HFFc6 (cell line): ENCODE data around the gene GRM5. TPM values are rescaled to one million over a fixed set of nuclear protein-coding genes. Genes with fewer than 3 reads are reported as not detected.

Experiments
- DNase-seq: peaks from one replicate; pipeline ENCODE4 v3.0.0-alpha.2; 2018
- H3K27ac Mint-ChIP-seq: 2 replicates; pipeline ENCODE4 v1.8.0; 2020; ENCODE audit warnings: mild to moderate bottlenecking, mixed read lengths
- H3K27me3 Mint-ChIP-seq: 2 replicates; pipeline ENCODE4 v1.8.0; 2021; ENCODE audit warnings: mild to moderate bottlenecking, moderate library complexity, mixed read lengths; ENCODE audit not compliant: insufficient read depth
- H3K36me3 Mint-ChIP-seq: 2 replicates; pipeline ENCODE4 v1.8.0; 2021; ENCODE audit warnings: low read depth, mixed read lengths
- H3K4me1 Mint-ChIP-seq: 2 replicates; pipeline ENCODE4 v1.8.0; 2020; ENCODE audit warnings: low read depth, mixed read lengths
- H3K4me3 Mint-ChIP-seq: 2 replicates; pipeline ENCODE4 v1.8.0; 2020; ENCODE audit warnings: mild to moderate bottlenecking, moderate library complexity, mixed read lengths
- H3K9me3 Mint-ChIP-seq: 2 replicates; pipeline ENCODE4 v1.8.0; 2020; ENCODE audit warnings: mild to moderate bottlenecking, mixed read lengths
- total RNA-seq, 6 experiments: library from RNA; stranded (reverse); fragmentation: NEBNext Ultra II Directional; extraction: Animal tissue kit (Norgen Biotek cat#: 25700); gene quantifications; 2 replicates in 1 of 6; 3 replicates in 5 of 6; pipeline ENCODE4 v1.2.3, GENCODE V29; 2021
- TF ChIP-seq, protein P1 (sequence below): fragments of 200-600 bp; sonication (generic); IDR thresholded peaks from 2 replicates; pipeline ENCODE4 v1.5.0; 2021; ENCODE audit warnings: antibody characterized with exemption, mild to moderate bottlenecking

Gene GRM5
- total RNA-seq, 6 experiments from 2014 or later: 0.12 TPM; not detected in 5

DNA sequence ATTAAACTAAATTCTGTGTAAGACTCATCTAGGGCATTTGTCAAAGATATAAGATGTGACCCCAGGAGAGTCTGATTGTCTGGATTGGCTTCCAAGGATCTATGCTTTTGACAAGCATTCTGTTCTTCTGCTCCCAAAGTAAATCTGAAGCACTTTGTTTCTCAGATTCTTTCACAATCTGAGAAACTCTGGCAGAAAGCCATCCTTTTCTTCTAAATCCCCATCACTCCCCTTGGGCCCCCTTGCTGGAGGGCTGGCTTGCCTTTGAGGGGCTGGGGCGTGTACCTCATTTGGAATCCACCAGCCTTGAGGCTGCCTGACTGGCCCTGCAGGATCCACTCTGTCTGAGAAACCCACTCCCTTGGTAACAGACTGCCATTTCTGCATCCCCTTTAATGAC lies 554.8 kb downstream of the GRM5 start:
- peaks cover 14% of the 10 kb centered on the region for H3K36me3 Mint-ChIP-seq
- peaks cover 5% of the 10 kb centered on the region; the same call in 1 of the 2 replicates for H3K9me3 Mint-ChIP-seq
- DNase-seq: no peak
- H3K4me3 Mint-ChIP-seq: no peak overlapping the region
- peaks cover 4% of the 10 kb centered on the region; the same call in 1 of the 2 replicates for H3K4me1 Mint-ChIP-seq
- H3K27ac Mint-ChIP-seq: no peak overlapping the region
- TF ChIP-seq, protein P1, sequence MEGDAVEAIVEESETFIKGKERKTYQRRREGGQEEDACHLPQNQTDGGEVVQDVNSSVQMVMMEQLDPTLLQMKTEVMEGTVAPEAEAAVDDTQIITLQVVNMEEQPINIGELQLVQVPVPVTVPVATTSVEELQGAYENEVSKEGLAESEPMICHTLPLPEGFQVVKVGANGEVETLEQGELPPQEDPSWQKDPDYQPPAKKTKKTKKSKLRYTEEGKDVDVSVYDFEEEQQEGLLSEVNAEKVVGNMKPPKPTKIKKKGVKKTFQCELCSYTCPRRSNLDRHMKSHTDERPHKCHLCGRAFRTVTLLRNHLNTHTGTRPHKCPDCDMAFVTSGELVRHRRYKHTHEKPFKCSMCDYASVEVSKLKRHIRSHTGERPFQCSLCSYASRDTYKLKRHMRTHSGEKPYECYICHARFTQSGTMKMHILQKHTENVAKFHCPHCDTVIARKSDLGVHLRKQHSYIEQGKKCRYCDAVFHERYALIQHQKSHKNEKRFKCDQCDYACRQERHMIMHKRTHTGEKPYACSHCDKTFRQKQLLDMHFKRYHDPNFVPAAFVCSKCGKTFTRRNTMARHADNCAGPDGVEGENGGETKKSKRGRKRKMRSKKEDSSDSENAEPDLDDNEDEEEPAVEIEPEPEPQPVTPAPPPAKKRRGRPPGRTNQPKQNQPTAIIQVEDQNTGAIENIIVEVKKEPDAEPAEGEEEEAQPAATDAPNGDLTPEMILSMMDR: no peak
- 0 out of 2 replicates have a peak, but pooled peaks cover 2% of the 10 kb centered on the region for H3K27me3 Mint-ChIP-seq

GRCh38 chr11:88508759-88509581 lies 556.8 kb downstream of the GRM5 start:
- Mint-ChIP-seq H3K4me1 (peaks cover 12% of the 10 kb centered on the region), H3K27me3 (0 out of 2 replicates have a peak, but pooled peaks cover 2% of the 10 kb centered on the region), H3K27ac (no peak overlapping the region), H3K36me3 (peaks cover 14% of the 10 kb centered on the region), H3K9me3 (peaks cover 5% of the 10 kb centered on the region; the same call in 1 of the 2 replicates), H3K4me3 (no peak overlapping the region)
- DNase-seq: no peak
- TF ChIP-seq, protein P1: no peak

DNA sequence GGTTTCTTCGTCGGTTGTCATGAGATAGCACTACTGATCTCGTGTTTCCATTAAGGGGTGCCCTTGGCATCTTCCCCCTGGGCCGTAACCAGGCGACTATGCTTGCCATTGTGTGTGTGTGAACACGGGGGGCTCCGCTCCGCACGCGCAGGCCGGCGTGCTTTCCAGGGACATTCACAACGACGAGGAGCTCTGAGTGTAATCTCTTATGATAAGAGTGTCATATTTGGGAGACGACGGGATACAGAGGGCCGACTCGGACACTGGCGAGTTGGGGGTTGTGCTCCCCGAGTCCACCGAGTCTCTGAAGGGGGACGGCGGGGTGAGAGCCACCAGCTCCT lies 557.4 kb downstream of the GRM5 start:
- H3K4me3 Mint-ChIP-seq: no peak overlapping the region
- peaks cover 14% of the 10 kb centered on the region for H3K36me3 Mint-ChIP-seq
- peaks cover 9% of the 10 kb centered on the region for H3K4me1 Mint-ChIP-seq
- peaks cover 5% of the 10 kb centered on the region; the same call in 1 of the 2 replicates for H3K9me3 Mint-ChIP-seq
- TF ChIP-seq, protein P1: no peak
- no peak overlapping the region for H3K27ac Mint-ChIP-seq
- DNase-seq: no peak
- H3K27me3 Mint-ChIP-seq: 0 out of 2 replicates have a peak, but pooled peaks cover 2% of the 10 kb centered on the region

GRCh38 chr11:88507771-88508417 lies 557.9 kb downstream of the GRM5 start:
- Mint-ChIP-seq H3K4me1 (peaks cover 7% of the 10 kb centered on the region; the same call in 1 of the 2 replicates), H3K4me3 (no peak overlapping the region), H3K9me3 (peaks cover 5% of the 10 kb centered on the region; the same call in 1 of the 2 replicates), H3K27ac (no peak overlapping the region), H3K36me3 (peaks cover 14% of the 10 kb centered on the region), H3K27me3 (0 out of 2 replicates have a peak, but pooled peaks cover 2% of the 10 kb centered on the region)
- TF ChIP-seq, protein P1: no peak
- DNase-seq: no peak

- Mint-ChIP-seq H3K27me3 (no peaks in the 10 kb centered on the region), H3K9me3 (no peaks in the 10 kb centered on the region), H3K36me3 (no peaks in the 10 kb centered on the region), H3K27ac (no peak overlapping the region), H3K4me1 (peaks cover 7% of the 10 kb centered on the region; the same call in 1 of the 2 replicates), H3K4me3 (no peak overlapping the region)
- DNase-seq: no peak
- TF ChIP-seq, protein P1: no peak
Measured at GRCh38 chr11:88501541-88501940, 564.2 kb downstream of the GRM5 start.
